Measurements from ENCODE around the gene ADCY9. TPM values are rescaled to one million over a fixed set of nuclear protein-coding genes. Genes with fewer than 3 reads are reported as not detected.

ADCY9 gene
- polyA plus RNA-seq, 2 of the 4 experiments (the other 2 are of a cell fraction) = 6.2 to 7.6 TPM

GRCh38 chr16:4021916-4022315, 94.3 kb downstream of the ADCY9 start (continued):
- TF ChIP-seq CTCF (IDR thresholded peaks at IDR 0.05) = no peak
- no peak for TF ChIP-seq NPAS2 (CRISPR knock-in tag; IDR thresholded peaks at IDR 0.05; ENCODE audit: borderline replicate concordance)
- no peak for TF ChIP-seq RNF2 (IDR thresholded peaks at IDR 0.05; ENCODE audit: borderline replicate concordance, low read depth)
- TF ChIP-seq USF2 (IDR thresholded peaks at IDR 0.05) = no peak
- no peak for TF ChIP-seq SREBF2 (IDR thresholded peaks at IDR 0.05)
- no peak for TF ChIP-seq RAD21 (conservative IDR thresholded peaks at IDR 0.05 in 1 of 2, IDR thresholded peaks at IDR 0.05 in 1 of 2)

GRCh38 chr16:4021070-4021779, 95.0 kb downstream of the ADCY9 start:
- H3K4me2 ChIP-seq = peak overlapping the region; percentile 11; the same call in 1 of the 3 replicates
- CTCF ChIA-PET = no interaction called here
- FAIRE-seq = no peak

GRCh38 chr16:4019371-4019791, 96.9 kb downstream of the ADCY9 start:
- Histone ChIP-seq H3K9me3 (no peaks in the 10 kb centered on the region), H3K27ac (peak overlapping the region in 1 of 2 experiments; percentile 50; a peak in 3 of 6 replicates), H3K4me1 (peaks cover 49% of the 10 kb centered on the region), H3K4me3 (no peak overlapping the region), H3K4me2 (peak overlapping the region; percentile 66)
- CTCF ChIA-PET = interaction anchor here (0.8 to 1.8 kb wide), 3 partner anchors 36 to 234 kb away, joined by 3 to 7 read pairs (median 4); no protein-coding TSS in a partner anchor
- TF ChIP-seq POLR2AphosphoS2 (conservative IDR thresholded peaks at IDR 0.05; ENCODE audit: low read length) (no peak), HDAC2 (IDR thresholded peaks at IDR 0.05) (no peak), ZC3H11A (IDR thresholded peaks at IDR 0.05) (no peak)
- DNase-seq (ENCODE audit: low read depth in 1 of 2, low spot score in 1 of 2) = no peak
- ATAC-seq = no peak
- 62% methylated on average over 5 of the region's 5 CpGs for WGBS (ENCODE audit: missing lambda C conversion rate)
- POLR2A ChIA-PET = no interaction called here
- FAIRE-seq = no peak

More at GRCh38 chr16:4021070-4021779, 95.0 kb downstream of the ADCY9 start:
- TF ChIP-seq EP300 (IDR thresholded peaks at IDR 0.05) (no peak), JUN (IDR thresholded peaks at IDR 0.05) (no peak)
- 61% methylated on average over 14 of the region's 14 CpGs for WGBS (ENCODE audit: missing lambda C conversion rate)
- POLR2A ChIA-PET = no interaction called here
- H3K9me3 ChIP-seq = no peaks in the 10 kb centered on the region
- DNase-seq (ENCODE audit: low read depth in 1 of 2, low spot score in 1 of 2) (peak in 1 of 2 experiments; percentile 25), ATAC-seq (peak; percentile 21 to 33; a peak in 2 of 6 replicates)
- H3K4me3 ChIP-seq = no peak overlapping the region
- H3K27ac ChIP-seq = peak overlapping the region in 1 of 2 experiments; percentile 9; a peak in 2 of 6 replicates
- peaks cover 31% of the 10 kb centered on the region for H3K4me1 ChIP-seq

GRCh38 chr16:4018391-4018790, 97.9 kb downstream of the ADCY9 start:
- peak overlapping the region; percentile 66; the same call in 1 of the 3 replicates for H3K4me2 ChIP-seq
- ChIA-PET CTCF (no interaction called here), POLR2A (no interaction called here)
- H3K4me3 ChIP-seq = no peak overlapping the region
- no peak for ATAC-seq
- TF ChIP-seq HOXB13 (CRISPR knock-in tag; IDR thresholded peaks at IDR 0.05; ENCODE audit: low read depth) = no peak
- TF ChIP-seq EP300 (IDR thresholded peaks at IDR 0.05) = no peak
- TF ChIP-seq HMGXB4 (CRISPR knock-in tag; IDR thresholded peaks at IDR 0.05; ENCODE audit: borderline replicate concordance) = no peak
- no peak for TF ChIP-seq HOXB5 (CRISPR knock-in tag; IDR thresholded peaks at IDR 0.05)
- H3K9me3 ChIP-seq = no peaks in the 10 kb centered on the region
- no peak for FAIRE-seq
- H3K4me1 ChIP-seq = peaks cover 58% of the 10 kb centered on the region
- 0 out of 6 replicates have a peak overlapping the region, but pooled peaks of 1 of the 2 experiments have one; percentile 3 for H3K27ac ChIP-seq
- no peak for DNase-seq (ENCODE audit: low read depth in 1 of 2, low spot score in 1 of 2)
- 84% methylated on average over 12 of the region's 12 CpGs for WGBS (ENCODE audit: missing lambda C conversion rate)

Measured in A549 (cell line).